SK-N-SH (cell line): ENCODE results near the gene MROH7. TPM values are rescaled to one million over a fixed set of nuclear protein-coding genes. Genes with fewer than 3 reads are reported as not detected.

Experiments
- CTCF ChIA-PET: fragments of 300-600, 350-600 bp; formaldehyde crosslinking; extraction: SDS; loops from one replicate; lab custom pipeline; 2021; lab: Yijun Ruan, JAX
- POLR2A ChIA-PET: fragments of 350-600 bp; sonication (Branson Sonifier 250); formaldehyde crosslinking; extraction: SDS; loops from one replicate; lab custom pipeline; 2020; ENCODE audit warnings: antibody characterized with exemption, inconsistent platforms; lab: Yijun Ruan, JAX
- DNase-seq: peaks from one replicate; pipeline ENCODE4 v3.0.0; 2012
- H2AFZ ChIP-seq: fragments of 200-600 bp; sonication (generic); 2 replicates; pipeline ENCODE4 v1.8.1; 2016; ENCODE audit warnings: antibody characterized with exemption, mild to moderate bottlenecking, low read depth
- H3F3A ChIP-seq: fragments of 200-600 bp; sonication (generic); replicated peaks from 2 replicates; pipeline ENCODE3; 2016; ENCODE audit warnings: antibody characterized with exemption, mild to moderate bottlenecking; ENCODE audit not compliant: insufficient read depth
- H3K27ac ChIP-seq, 2 experiments: fragments of 200-500 bp in 1 of 2; fragments of 200-600 bp in 1 of 2; sonication (Bioruptor generic) in 1 of 2; sonication (generic), shearing (Covaris generic) in 1 of 2; 2 replicates each; pipeline versions ENCODE4 v1.5.1 to v1.6.1; 2014 to 2016; ENCODE audit warnings: low read depth in 2 of 2, inconsistent platforms in 1 of 2, low read length in 1 of 2, mild to moderate bottlenecking in 1 of 2, mixed read lengths in 1 of 2
- H3K27me3 ChIP-seq: fragments of 200-600 bp; sonication (generic), shearing (Covaris generic); 2 replicates; pipeline ENCODE4 v1.6.1; 2016; ENCODE audit warnings: mixed run types; ENCODE audit not compliant: insufficient read depth
- H3K36me3 ChIP-seq, 2 experiments: fragments of 200-500 bp in 1 of 2; fragments of 200-600 bp in 1 of 2; sonication (Bioruptor generic) in 1 of 2; sonication (generic) in 1 of 2; replicated peaks in 1 of 2; 2 replicates each; pipeline versions ENCODE3 to v1.5.1; 2014 to 2016; ENCODE audit warnings: low read length in 1 of 2, mild to moderate bottlenecking in 1 of 2; ENCODE audit not compliant: insufficient read depth in 2 of 2, control insufficient read depth in 1 of 2
- H3K4me1 ChIP-seq, 2 experiments: fragments of 200-500 bp in 1 of 2; fragments of 200-600 bp in 1 of 2; sonication (Bioruptor generic) in 1 of 2; sonication (generic), shearing (Covaris generic) in 1 of 2; 2 replicates each; pipeline versions ENCODE4 v1.5.1 to v1.6.1; 2014 to 2016; ENCODE audit warnings: low read depth in 1 of 2, low read length in 1 of 2, mixed run types in 1 of 2; ENCODE audit not compliant: insufficient read depth in 2 of 2, control insufficient read depth in 1 of 2
- H3K4me2 ChIP-seq: fragments of 200-600 bp; sonication (generic), shearing (Covaris generic); 2 replicates; pipeline ENCODE4 v1.6.1; 2017; ENCODE audit warnings: mixed run types
- H3K4me3 ChIP-seq, 2 experiments: fragments of 200-500 bp in 1 of 2; fragments of 200-600 bp in 1 of 2; sonication (Bioruptor generic) in 1 of 2; sonication (generic), shearing (Covaris generic) in 1 of 2; 2 replicates each; pipeline versions ENCODE4 v1.5.1 to v1.8.1; 2014 to 2016; ENCODE audit warnings: low read depth in 2 of 2, inconsistent platforms in 1 of 2, low read length in 1 of 2, mild to moderate bottlenecking in 1 of 2, mixed read lengths in 1 of 2, moderate library complexity in 1 of 2
- H3K79me2 ChIP-seq: fragments of 200-600 bp; sonication (generic); 2 replicates; pipeline ENCODE4 v1.8.1; 2017; ENCODE audit warnings: mild to moderate bottlenecking; ENCODE audit not compliant: insufficient read depth
- H3K9ac ChIP-seq: fragments of 200-600 bp; sonication (generic); 2 replicates; pipeline ENCODE4 v1.6.1; 2017; ENCODE audit warnings: mixed run types
- H3K9me2 ChIP-seq: fragments of 200-600 bp; sonication (generic); 2 replicates; pipeline ENCODE4 v1.6.1; 2017; ENCODE audit warnings: mixed run types
- H3K9me3 ChIP-seq: fragments of 200-600 bp; sonication (generic); 2 replicates; pipeline ENCODE4 v1.6.1; 2017; ENCODE audit warnings: mixed run types, mild to moderate bottlenecking, moderate library complexity
- H4K20me1 ChIP-seq: fragments of 200-600 bp; sonication (generic); 2 replicates; pipeline ENCODE4 v1.6.1; 2017; ENCODE audit warnings: mild to moderate bottlenecking, mixed run types; ENCODE audit not compliant: insufficient read depth
- ELF1 ChIP-seq: IDR thresholded peaks from 2 replicates; pipeline ENCODE4 v1.4.0; 2012
- EZH2phosphoT487 ChIP-seq: fragments of 200-600 bp; sonication (generic); IDR thresholded peaks from 2 replicates; pipeline ENCODE4 v1.6.1; 2017; ENCODE audit warnings: low read depth, mixed run types, mild to moderate bottlenecking, antibody characterized with exemption, moderate library complexity, borderline replicate concordance
- FOSL2 ChIP-seq: IDR thresholded peaks from 2 replicates; pipeline ENCODE4 v1.4.0; 2012; ENCODE audit warnings: low read depth, mild to moderate bottlenecking, moderate library complexity, borderline replicate concordance
- FOXJ3 ChIP-seq: sonication (generic); formaldehyde crosslinking; IDR thresholded peaks from 2 replicates; pipeline ENCODE4 v1.5.1; 2020; ENCODE audit warnings: mild to moderate bottlenecking, missing genetic modification reagents
- FOXM1 ChIP-seq: IDR thresholded peaks from 2 replicates; pipeline ENCODE4 v1.4.0; 2012; ENCODE audit warnings: low read depth, mild to moderate bottlenecking
- GABPA ChIP-seq: IDR thresholded peaks from 2 replicates; pipeline ENCODE4 v1.4.0; 2012; ENCODE audit warnings: low read depth, mild to moderate bottlenecking
- GATA2 ChIP-seq: sonication (generic); formaldehyde crosslinking; IDR thresholded peaks from 2 replicates; pipeline ENCODE4 v1.5.0; 2020; ENCODE audit warnings: mild to moderate bottlenecking, missing genetic modification reagents
- JUND ChIP-seq: IDR thresholded peaks from 2 replicates; pipeline ENCODE4 v1.4.0; 2012
- MEF2A ChIP-seq: IDR thresholded peaks from 2 replicates; pipeline ENCODE4 v1.4.0; 2012; ENCODE audit warnings: low read depth, borderline replicate concordance
- MXI1 ChIP-seq: IDR thresholded peaks from 2 replicates; pipeline ENCODE4 v1.6.1; 2012; ENCODE audit warnings: mild to moderate bottlenecking, low read depth, low read length, improper control_type of control experiment
- NRF1 ChIP-seq: IDR thresholded peaks from 2 replicates; pipeline ENCODE4 v1.6.1; 2012; ENCODE audit warnings: low read depth, mild to moderate bottlenecking, low read length
- PBX3 ChIP-seq: IDR thresholded peaks from 2 replicates; pipeline ENCODE4; 2012
- RCOR1 ChIP-seq: fragments of 150-350 bp; IDR thresholded peaks from 2 replicates; pipeline ENCODE4 v1.6.1; 2017; ENCODE audit warnings: antibody characterized with exemption, low read length
- RFX5 ChIP-seq: IDR thresholded peaks from 2 replicates; pipeline ENCODE4 v1.6.1; 2012; ENCODE audit warnings: mild to moderate bottlenecking, improper control_type of control experiment, low read length
- RXRA ChIP-seq: IDR thresholded peaks from 2 replicates; pipeline ENCODE4 v1.4.0; 2012; ENCODE audit warnings: low read depth, mild to moderate bottlenecking, borderline replicate concordance
- TCF12 ChIP-seq: IDR thresholded peaks from 2 replicates; pipeline ENCODE4 v1.4.0; 2012
- TEAD4 ChIP-seq: IDR thresholded peaks from 2 replicates; pipeline ENCODE4 v1.4.0; 2012; ENCODE audit warnings: mild to moderate bottlenecking, borderline replicate concordance; ENCODE audit not compliant: insufficient read depth
- USF1 ChIP-seq: IDR thresholded peaks from 2 replicates; pipeline ENCODE4 v1.4.0; 2012; ENCODE audit warnings: low read depth, borderline replicate concordance
- USF2 ChIP-seq: fragments of 150-350 bp; IDR thresholded peaks from 2 replicates; pipeline ENCODE4 v1.6.1; 2017; ENCODE audit warnings: antibody characterized with exemption, low read length, low read depth, borderline replicate concordance
- polyA plus RNA-seq, 3 experiments: library from polyadenylated mRNA; depleted of rRNA; stranded (reverse); fragments of >200 nt; gene quantifications; 2 replicates each; pipeline ENCODE4 v1.2.3, GENCODE V29; 2012

The MROH7 gene
- polyA plus RNA-seq, 1 of the 3 experiments (the other 2 are of a cell fraction) = 0.51 TPM

GRCh38 chr1:54723985-54724384 lies 82.4 kb downstream of the MROH7 start:
- no peaks in the 10 kb centered on the region for H3K9me2 ChIP-seq
- H3K79me2 ChIP-seq = peaks cover 18% of the 10 kb centered on the region
- H3F3A ChIP-seq = no peaks in the 10 kb centered on the region
- no peak overlapping the region for H3K4me2 ChIP-seq
- no peak overlapping the region for H3K27ac ChIP-seq
- no peak overlapping the region for H3K9ac ChIP-seq
- CTCF ChIA-PET = interaction anchor here (0.9 to 1.1 kb wide), 2 partner anchors 8 to 70 kb away, joined by 3 read pairs; no protein-coding TSS in a partner anchor
- H3K4me3 ChIP-seq = no peak overlapping the region
- no peaks in the 10 kb centered on the region for H3K27me3 ChIP-seq
- H3K36me3 ChIP-seq = peaks cover 69 to 80% of the 10 kb centered on the region in 2 experiments
- H3K9me3 ChIP-seq = no peaks in the 10 kb centered on the region
- POLR2A ChIA-PET = no interaction called here
- TF ChIP-seq EZH2phosphoT487 (no peak), USF1 (no peak), TEAD4 (no peak), TCF12 (no peak), RXRA (no peak), RCOR1 (no peak), PBX3 (no peak), FOSL2 (no peak), MXI1 (no peak), GABPA (no peak), FOXJ3 (no peak), ELF1 (no peak), NRF1 (no peak), RFX5 (no peak), USF2 (no peak), FOXM1 (no peak), GATA2 (CRISPR knock-in tag) (no peak), MEF2A (no peak), JUND (no peak)
- DNase-seq = no peak
- H3K4me1 ChIP-seq = no peaks in the 10 kb centered on the region
- H2AFZ ChIP-seq = no peak overlapping the region
- H4K20me1 ChIP-seq = no peaks in the 10 kb centered on the region
